ENCODE results near the gene GREB1. TPM values are rescaled to one million over a fixed set of nuclear protein-coding genes. Genes with fewer than 3 reads are reported as not detected.

The GREB1 gene
- polyA plus RNA-seq, 3 donors = 1.1 to 1.4 (median 1.3) TPM

DNA sequence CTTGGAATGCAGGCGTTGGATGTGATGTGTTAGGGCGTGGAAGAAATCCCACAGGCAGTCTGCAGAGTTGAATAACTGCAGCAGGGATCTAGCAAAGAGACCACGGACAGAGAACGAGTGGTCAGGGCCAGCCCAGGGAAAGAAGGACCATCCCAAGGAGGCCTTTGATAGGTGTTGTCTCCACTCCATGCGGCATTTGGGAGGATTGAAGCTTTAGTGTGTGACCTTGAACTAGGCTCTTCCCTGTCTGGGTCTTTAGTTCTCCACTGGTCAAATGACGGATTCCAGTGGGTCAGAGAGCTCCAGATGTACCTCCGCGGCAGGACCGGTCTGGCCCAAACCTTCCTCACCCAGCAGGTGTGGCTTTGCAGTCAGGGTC lies 18.4 kb downstream of the GREB1 start:
- no peak overlapping the region for H3K27ac ChIP-seq (ENCODE audit: low read depth, low read length)
- WGBS, 3 donors = 84 to 91% (median 86%) methylated on average over 9 of the region's 9 CpGs

DNA sequence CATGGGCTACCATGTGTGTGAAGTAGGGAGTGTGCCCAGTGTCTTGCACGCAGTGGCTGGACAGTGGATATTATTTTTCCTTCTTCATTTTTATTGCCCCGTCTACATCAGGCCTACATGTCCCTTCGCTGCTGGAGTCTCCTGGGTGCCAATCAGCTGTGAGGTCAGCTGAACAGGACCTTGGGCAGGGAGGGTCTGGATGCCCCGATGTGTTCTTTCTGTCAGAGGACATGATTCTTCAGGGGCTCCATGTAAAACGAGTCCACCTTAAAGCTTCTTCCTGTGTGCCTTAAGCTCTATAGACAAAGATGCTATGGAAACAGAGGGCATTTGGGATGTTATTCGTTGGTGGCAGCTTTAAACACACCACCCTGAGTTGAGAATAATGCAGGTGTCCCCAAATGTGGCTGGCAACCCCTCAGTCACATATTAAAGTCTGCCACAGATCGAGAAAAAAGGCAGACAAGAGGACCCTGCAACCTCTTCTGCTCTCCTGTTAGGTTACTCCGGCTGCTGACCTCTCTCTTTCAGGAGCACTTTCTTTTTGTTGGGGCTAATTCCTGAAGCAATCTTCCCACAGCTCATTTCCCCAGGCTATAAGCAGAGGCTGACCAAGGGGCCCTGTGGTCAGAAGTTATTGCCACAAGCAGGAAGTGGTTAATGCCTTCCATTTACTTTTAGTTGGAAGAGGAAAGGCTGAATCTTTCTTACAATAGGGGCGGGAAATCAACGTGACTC lies 20.0 kb downstream of the GREB1 start:
- 54 to 76% (median 58%) methylated on average over 10 of the region's 10 CpGs for WGBS, 3 donors

DNA sequence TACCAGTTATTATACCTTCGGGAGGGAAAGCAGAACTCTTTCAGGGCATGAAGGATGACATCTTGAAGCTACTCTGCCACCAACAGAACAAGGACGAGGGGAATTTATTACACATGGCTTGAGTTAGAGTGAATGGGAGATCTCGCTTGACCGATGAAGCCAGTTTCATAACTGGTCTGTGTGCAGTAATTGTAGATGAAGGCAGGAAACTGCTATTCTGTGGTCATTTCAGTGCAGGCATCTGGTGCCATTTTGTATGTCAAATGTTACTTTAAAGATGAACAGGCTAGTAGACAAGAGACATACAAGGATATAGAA lies 20.5 kb downstream of the GREB1 start:
- WGBS, 3 donors = 42 to 68% (median 43%) methylated on average over 4 of the region's 4 CpGs
- no peak overlapping the region for H3K27ac ChIP-seq (ENCODE audit: low read depth, low read length)

More for the DNA sequence above, 20.0 kb downstream of the GREB1 start:
- H3K27ac ChIP-seq (ENCODE audit: low read depth, low read length) = no peak overlapping the region

DNA sequence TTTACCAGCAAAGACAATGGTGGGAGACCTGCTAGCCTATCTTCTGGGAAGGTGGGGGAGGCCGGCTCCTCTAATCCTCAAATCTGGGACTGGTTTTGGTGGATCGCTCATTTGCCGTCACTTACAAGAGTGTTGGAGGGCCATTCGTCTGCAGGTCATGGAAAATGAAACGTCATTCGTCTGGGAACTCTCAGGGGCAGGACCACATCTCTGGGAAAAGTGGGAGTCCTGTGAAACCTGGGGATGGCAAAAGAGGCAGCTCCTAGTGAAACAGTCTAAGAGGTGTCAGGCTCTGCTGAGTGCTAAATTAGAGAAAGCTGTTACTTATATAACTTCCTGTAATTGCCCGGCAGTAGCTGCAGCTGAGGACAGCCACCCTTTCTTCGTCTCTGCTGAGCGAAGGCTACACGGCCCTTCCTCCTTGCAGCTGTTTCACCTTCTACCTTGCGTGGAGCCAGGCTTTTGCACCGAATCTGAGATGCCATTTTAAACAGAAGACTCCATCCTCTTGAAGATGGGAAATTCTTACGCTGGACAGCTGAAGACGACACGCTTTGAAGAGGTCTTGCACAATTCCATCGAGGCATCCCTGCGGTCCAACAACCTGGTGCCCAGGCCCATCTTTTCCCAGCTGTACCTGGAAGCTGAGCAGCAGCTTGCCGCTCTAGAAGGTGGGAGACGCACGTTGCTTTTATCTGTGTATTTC lies 22.4 kb downstream of the GREB1 start:
- no peak overlapping the region for H3K27ac ChIP-seq (ENCODE audit: low read depth, low read length)
- WGBS, 3 donors = 67 to 87% (median 69%) methylated on average over 20 of the region's 20 CpGs

GRCh38 chr2:11558214-11558886 lies 24.5 kb downstream of the GREB1 start:
- WGBS, 3 donors = 72 to 78% (median 73%) methylated on average over 10 of the region's 10 CpGs
- no peak overlapping the region for H3K27ac ChIP-seq (ENCODE audit: low read depth, low read length)

DNA sequence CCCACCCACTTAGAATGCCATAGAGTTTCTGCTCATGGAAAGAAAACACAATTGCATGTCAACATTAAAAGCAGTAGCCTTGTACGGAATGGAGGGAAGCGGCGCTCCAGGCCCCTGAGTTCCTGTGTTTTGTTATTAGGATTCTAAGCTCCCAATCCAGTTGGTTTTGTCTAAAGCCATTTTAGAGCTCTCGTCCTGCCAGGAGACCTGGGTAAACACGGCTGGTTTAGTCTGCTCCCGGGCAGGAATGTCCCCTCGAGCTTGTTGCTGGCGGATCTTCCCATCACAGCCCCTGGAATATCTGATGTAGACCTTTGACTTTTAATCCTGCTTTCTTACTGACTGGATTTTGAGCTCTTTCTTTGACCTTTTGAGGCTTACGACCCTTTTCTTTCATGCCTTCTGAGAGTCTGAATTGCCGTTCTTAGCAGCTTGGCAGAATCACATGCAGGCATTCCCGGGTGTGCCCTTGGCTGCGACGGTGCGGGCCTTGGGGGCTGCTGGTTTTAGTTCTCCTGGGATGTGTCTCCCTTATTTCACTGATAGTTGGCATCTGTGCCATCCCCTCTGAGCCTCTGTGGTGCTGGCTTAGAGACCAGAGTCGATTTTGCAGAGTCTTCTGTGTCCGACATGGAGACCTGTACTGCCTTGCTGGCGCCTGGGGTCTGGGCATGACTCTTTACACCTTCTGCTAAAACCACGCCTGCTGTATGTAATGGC lies 25.4 kb downstream of the GREB1 start:
- 85 to 92% (median 90%) methylated on average over 18 of the region's 18 CpGs for WGBS, 3 donors
- H3K27ac ChIP-seq (ENCODE audit: low read depth, low read length) = no peak overlapping the region

DNA sequence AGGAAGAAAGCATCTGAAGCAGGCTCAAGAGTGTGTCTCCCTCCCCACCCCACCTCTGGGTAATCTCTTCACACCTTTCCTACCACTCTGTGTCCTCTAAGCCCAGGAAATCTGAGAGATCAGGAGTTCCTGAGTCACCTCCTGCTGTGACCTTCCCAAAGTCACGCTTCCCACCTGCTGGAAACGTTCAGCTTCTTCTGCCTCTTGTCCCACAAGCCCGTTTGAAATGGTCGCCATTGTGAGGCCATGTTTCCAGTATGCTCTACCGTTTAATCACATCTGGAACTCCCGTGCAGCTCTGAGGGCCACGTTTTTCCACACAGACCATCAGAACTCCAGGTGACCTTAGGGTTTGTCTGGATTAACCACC lies 25.9 kb downstream of the GREB1 start:
- 71 to 74% (median 72%) methylated on average over 7 of the region's 7 CpGs for WGBS, 3 donors
- H3K27ac ChIP-seq (ENCODE audit: low read depth, low read length) = no peak overlapping the region

DNA sequence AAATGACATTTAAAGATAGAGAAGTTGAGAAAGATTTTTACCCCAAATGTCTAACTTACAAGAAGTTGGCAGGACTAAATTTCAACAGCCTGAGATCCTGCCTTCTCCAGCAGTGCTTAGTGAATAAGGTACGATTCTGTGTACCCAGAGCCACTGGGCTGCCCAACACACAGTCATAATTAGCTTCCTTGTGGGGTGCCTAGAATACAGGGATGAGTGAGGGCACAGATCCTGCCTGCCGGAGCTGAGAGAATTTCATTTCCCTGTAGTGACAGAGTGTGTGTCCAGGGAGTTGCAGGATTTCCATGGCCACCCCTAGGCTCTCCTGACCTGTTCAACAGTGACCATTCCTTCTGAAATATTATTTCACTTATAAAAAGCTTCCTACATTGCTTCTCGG lies 27.0 kb downstream of the GREB1 start:
- WGBS, 3 donors = 81 to 86% (median 85%) methylated on average over 3 of the region's 3 CpGs
- H3K27ac ChIP-seq (ENCODE audit: low read depth, low read length) = no peak overlapping the region

GRCh38 chr2:11562011-11562410 lies 28.2 kb downstream of the GREB1 start:
- 78 to 92% (median 90%) methylated on average over 10 of the region's 10 CpGs for WGBS, 3 donors
- H3K27ac ChIP-seq (ENCODE audit: low read depth, low read length) = no peak overlapping the region

- WGBS, 3 donors = 95 to 98% (median 97%) methylated on average over 5 of the region's 5 CpGs
- no peak overlapping the region for H3K27ac ChIP-seq (ENCODE audit: low read depth, low read length)
Measured at GRCh38 chr2:11562476-11562875, 28.6 kb downstream of the GREB1 start.

DNA sequence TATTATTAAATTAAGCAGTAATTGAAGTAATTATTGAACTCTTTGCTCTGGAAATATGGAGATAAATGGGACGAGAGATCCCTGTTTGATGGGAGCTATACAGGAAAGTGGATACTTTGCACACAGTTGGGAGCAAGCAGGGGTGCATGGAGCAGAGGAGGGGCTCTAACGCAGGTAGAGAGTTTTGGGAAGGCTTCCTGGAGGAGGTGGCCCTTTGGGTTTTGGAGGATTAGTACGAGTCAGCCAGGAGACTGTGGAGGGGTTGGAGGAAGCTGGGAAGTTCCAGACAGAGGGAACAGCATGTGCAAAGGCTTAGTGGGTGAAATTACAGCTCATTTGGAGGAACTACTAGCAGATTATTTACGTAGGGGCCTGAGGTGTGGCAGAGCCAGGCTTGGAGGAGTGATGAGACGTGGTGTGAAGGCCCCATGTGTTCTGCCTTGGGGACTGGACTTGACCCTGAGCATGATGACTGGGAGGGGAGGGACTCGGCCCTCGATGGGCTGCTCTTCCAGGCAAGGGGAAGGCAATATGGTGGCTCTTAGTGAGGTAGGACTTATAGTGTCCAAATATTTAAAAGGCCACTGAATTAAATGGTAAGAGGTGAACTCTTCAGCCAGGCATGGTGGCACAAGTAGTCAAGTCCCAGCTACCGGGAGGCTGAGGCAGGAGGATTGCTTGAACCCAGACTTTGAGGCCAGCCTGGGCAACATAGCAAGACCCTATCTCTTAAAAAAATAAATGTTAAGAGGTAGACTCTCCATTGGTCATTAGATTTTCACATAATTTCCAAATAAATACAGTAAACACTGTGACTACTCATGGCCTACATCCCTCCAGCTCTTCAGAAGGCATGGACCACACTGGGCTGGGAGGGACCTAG lies 30.2 kb downstream of the GREB1 start:
- no peak overlapping the region for H3K27ac ChIP-seq (ENCODE audit: low read depth, low read length)
- WGBS, 3 donors = 92 to 97% (median 96%) methylated on average over 8 of the region's 8 CpGs

- WGBS, 3 donors = 90 to 93% (median 90%) methylated on average over 7 of the region's 7 CpGs
- no peak overlapping the region for H3K27ac ChIP-seq (ENCODE audit: low read depth, low read length)
Measured at GRCh38 chr2:11564816-11565567, 31.1 kb downstream of the GREB1 start.

DNA sequence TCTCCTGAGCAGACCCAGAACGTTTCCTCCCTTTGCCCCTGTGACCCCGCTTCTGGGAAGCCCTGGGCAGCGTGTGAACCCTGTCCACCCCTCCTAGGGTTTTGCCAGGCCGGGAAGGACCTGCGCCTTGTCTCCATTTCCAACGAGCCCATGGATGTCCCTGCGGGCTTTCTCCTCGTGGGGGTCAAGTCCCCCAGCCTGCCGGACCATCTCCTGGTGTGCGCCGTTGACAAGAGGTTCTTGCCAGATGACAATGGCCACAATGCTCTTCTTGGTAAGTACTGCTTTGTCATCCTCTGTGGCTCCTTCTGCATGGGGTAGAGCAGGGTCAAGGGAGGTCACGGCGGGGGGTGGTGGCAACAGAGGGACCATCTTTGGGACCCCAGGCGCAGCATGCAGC lies 32.5 kb downstream of the GREB1 start:
- WGBS, 3 donors = 89 to 94% (median 90%) methylated on average over 14 of the region's 14 CpGs
- H3K27ac ChIP-seq (ENCODE audit: low read depth, low read length) = no peak overlapping the region

DNA sequence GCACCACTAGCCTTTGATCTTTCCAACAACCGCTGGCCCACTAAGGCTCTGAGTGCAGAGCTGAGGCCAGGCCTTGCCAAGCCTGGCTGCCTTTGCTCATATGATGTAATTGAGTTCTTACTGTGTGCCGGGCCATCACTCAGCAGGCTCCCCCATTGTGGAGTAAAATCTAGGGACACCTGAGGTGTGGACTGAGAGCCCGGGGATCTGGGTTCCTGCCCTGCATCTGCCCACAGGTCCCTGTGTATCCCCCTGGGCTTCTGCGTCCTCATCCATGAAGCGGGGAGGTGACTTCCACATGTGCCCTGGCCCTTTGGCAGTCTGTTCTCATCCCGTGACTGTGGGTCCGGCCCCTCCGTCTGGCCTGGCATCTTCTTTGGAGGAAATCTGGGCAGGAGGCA lies 33.8 kb downstream of the GREB1 start:
- WGBS, 3 donors = 88 to 97% (median 92%) methylated on average over 8 of the region's 8 CpGs
- H3K27ac ChIP-seq (ENCODE audit: low read depth, low read length) = no peak overlapping the region

DNA sequence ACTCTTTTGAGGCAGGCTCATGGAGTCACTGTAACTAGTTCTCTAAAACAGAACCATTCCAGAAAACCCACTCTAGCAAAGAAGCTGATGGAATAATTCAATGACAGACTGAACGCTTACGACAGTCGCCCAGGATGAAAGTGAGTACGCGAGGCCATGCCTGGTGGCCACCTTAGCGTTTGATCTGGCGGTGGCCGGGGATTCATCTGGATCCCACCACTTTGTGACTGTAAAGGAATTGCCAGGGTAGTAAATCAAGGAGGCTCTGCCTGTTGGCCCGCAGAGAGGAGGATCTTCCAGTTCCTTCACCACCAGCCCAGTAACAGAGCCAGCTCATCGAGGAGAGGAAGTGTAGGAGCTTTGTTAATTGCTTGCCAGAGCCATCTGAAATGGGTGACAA lies 34.6 kb downstream of the GREB1 start:
- H3K27ac ChIP-seq (ENCODE audit: low read depth, low read length) = no peak overlapping the region
- 79 to 95% (median 86%) methylated on average over 10 of the region's 10 CpGs for WGBS, 3 donors

GRCh38 chr2:11569636-11570035 lies 35.8 kb downstream of the GREB1 start:
- H3K27ac ChIP-seq (ENCODE audit: low read depth, low read length) = no peak overlapping the region
- 91 to 94% (median 93%) methylated on average over 7 of the region's 7 CpGs for WGBS, 3 donors

DNA sequence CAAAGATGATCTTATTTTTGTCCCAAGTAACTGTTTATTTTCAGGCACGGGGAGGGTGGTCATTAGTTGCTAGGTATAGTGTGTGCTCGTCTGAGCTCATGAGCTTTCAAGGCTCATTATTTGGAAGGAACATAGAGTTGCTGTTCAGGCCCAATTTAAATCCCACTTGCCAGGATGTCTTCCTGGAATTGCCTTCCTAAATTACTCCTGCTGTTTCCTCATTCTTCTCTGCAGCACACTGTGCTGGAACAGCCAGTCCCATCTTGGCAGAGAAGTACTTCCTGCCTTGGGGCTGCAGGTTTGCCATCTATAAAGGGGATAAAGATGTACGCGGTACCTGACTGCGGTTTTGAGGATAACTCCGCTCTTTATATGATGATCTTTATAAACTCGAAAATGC lies 37.3 kb downstream of the GREB1 start:
- no peak overlapping the region for H3K27ac ChIP-seq (ENCODE audit: low read depth, low read length)
- WGBS, 3 donors = 62 to 70% (median 64%) methylated on average over 7 of the region's 7 CpGs

DNA sequence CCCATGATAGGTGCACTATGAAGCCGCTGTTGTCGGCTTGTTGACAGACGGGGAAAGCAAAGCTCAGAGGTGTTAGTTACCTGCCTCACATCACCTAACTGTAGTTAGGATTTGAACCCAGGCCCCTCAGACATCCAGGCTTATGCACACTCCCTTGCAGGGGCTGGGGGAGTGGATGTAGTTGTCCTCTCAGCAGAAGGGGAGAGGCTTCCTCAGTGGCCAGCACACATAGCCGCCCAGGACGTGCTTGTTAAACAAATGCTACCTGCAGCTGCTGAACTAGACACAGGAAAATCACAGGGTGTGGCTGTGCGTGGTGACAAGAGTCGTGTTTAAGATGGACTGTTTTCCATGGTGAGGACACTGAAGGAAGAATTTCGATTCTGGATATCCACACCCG lies 39.2 kb downstream of the GREB1 start:
- 84 to 92% (median 89%) methylated on average over 9 of the region's 9 CpGs for WGBS, 3 donors

More for the DNA sequence above, 39.2 kb downstream of the GREB1 start:
- no peak overlapping the region for H3K27ac ChIP-seq (ENCODE audit: low read depth, low read length)
